Prostate gland (tissue), 2 donors: ENCODE data around the gene CENPX.

Source experiments
- CTCF ChIP-seq, 4 experiments: fragments of 200-600 bp in 2 of 4; fragments of 450-650 bp in 2 of 4; sonication (generic) in 2 of 4; IDR thresholded peaks; 1 replicate in 3 of 4; 2 replicates in 1 of 4; pipeline ENCODE4 v1.5.1; 2016 to 2019; ENCODE audit warnings: antibody characterized with exemption in 4 of 4, mild to moderate bottlenecking in 2 of 4, moderate library complexity in 2 of 4
- POLR2A ChIP-seq: fragments of 450-650 bp; IDR thresholded peaks from one replicate; pipeline ENCODE4 v1.6.1; 2016; ENCODE audit warnings: antibody characterized with exemption, mild to moderate bottlenecking

DNA sequence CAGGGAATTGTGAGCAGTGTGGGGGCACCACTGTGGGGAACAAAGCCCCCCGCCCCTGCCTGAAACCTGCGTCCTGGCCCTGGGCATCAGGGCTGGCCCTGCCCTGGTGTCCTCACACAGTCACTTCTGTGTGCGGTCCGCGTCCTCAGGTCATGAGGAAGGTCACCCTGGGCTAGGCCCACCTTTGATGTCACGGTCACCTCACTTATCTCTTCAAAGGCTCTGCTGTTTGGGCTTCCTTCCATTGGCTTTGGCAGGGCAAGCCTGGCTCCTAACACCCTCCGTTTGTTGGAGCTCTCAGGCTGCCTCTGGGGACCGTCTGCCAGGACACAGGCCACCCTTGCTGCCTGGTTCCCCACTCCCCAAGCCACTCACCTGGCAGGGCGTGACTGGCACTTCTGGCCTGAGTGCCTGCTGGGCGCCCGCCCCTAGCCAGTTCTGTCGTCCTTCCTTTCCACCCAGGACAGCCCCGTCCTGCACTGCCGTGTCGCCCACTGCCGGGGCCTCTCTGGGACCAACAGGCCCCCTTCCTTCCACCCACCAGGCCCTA lies 8.8 kb downstream of the CENPX start:
- TF ChIP-seq POLR2A = no peak
- TF ChIP-seq CTCF (IDR thresholded peaks at IDR 0.05) = no peak
